ENCODE results near the gene HAUS5. TPM values are rescaled to one million over a fixed set of nuclear protein-coding genes. Genes with fewer than 3 reads are reported as not detected.
A peak's percentile ranks its signal among the peaks of the same experiment; 100 is the strongest.
"Not testable (repeated sequence)": the region's sequence is repeated elsewhere in the genome, so short reads cannot be mapped to it uniquely, and the experiment has no call there.

HAUS5 gene
- total and polyA plus RNA-seq, 10 donors, result 10.3 to 24.4 (median 18.6) TPM

DNA sequence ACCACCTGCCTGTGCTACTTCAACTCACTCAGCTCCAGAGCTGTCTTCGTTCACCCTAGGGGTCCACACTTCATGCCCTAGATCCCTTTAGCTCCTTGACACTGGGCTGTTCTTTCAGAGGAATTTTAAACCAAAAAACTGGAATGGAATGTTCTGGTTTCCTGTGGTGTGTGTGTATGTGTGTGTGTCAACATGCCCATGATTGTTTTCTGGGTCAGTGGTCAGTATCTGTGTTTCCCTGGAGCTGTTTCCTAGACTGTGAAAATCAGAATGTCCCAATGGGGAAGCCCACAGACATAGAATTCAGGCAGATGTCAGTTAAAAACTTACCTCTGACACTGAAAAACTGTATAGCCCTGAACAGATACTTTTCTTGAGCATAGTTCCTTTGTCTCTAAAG lies 25.2 kb upstream of the HAUS5 start:
- H3K4me3 ChIP-seq, result no peak overlapping the region
- H3K4me1 ChIP-seq, result peaks cover 0 to 3% (median 0%) of the 10 kb centered on the region in 6 donors
- TF ChIP-seq, protein P1, sequence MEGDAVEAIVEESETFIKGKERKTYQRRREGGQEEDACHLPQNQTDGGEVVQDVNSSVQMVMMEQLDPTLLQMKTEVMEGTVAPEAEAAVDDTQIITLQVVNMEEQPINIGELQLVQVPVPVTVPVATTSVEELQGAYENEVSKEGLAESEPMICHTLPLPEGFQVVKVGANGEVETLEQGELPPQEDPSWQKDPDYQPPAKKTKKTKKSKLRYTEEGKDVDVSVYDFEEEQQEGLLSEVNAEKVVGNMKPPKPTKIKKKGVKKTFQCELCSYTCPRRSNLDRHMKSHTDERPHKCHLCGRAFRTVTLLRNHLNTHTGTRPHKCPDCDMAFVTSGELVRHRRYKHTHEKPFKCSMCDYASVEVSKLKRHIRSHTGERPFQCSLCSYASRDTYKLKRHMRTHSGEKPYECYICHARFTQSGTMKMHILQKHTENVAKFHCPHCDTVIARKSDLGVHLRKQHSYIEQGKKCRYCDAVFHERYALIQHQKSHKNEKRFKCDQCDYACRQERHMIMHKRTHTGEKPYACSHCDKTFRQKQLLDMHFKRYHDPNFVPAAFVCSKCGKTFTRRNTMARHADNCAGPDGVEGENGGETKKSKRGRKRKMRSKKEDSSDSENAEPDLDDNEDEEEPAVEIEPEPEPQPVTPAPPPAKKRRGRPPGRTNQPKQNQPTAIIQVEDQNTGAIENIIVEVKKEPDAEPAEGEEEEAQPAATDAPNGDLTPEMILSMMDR (IDR thresholded peaks at IDR 0.05 in 8 of 11, conservative IDR thresholded peaks at IDR 0.05 in 3 of 11), result no peak
- no peak for TF ChIP-seq POLR2AphosphoS5 (IDR thresholded peaks at IDR 0.05)
- TF ChIP-seq POLR2A (IDR thresholded peaks at IDR 0.05), result no peak
- peaks cover 0 to 54% (median 7%) of the 10 kb centered on the region in 7 donors for H3K27me3 ChIP-seq (replicated peaks in 1 of 7)
- WGBS, 5 donors, result 11 to 70% (median 50%) methylated on average over 1 of the region's 1 CpG
- H3K36me3 ChIP-seq, result no peaks in the 10 kb centered on the region
- no peak overlapping the region for H3K27ac ChIP-seq
- intact Hi-C loops (cut with DNase I; ENCODE audit: low total_unique reads), result no loop called here
- DNase-seq, result no peak
- H3K9me3 ChIP-seq, result peaks cover 0 to 3% (median 0%) of the 10 kb centered on the region in 8 donors

- intact Hi-C loops (cut with DNase I; ENCODE audit: low total_unique reads), result no loop called here
These were observed 21.7 kb upstream of the HAUS5 start for GRCh38 chr19:35590875-35591274.

GRCh38 chr19:35592226-35592625 lies 20.3 kb upstream of the HAUS5 start:
- Histone ChIP-seq H3K4me1 (peaks cover 0 to 4% (median 0%) of the 10 kb centered on the region in 6 donors), H3K27me3 (replicated peaks in 1 of 7) (peaks cover 0 to 32% (median 0%) of the 10 kb centered on the region in 7 donors), H3K4me3 (no peak overlapping the region), H3K9me3 (no peaks in the 10 kb centered on the region), H3K36me3 (no peaks in the 10 kb centered on the region), H3K27ac (no peak overlapping the region)
- TF ChIP-seq, protein P1 (IDR thresholded peaks at IDR 0.05 in 8 of 11, conservative IDR thresholded peaks at IDR 0.05 in 3 of 11), result peak in 8 of 11 experiments; percentile 25 to 51 (median 40)
- TF ChIP-seq POLR2AphosphoS5 (IDR thresholded peaks at IDR 0.05) (no peak), POLR2A (IDR thresholded peaks at IDR 0.05) (no peak)
- 25 to 32% (median 28%) methylated on average over 8 of the region's 8 CpGs for whole genome bisulfite sequencing, 5 donors
- no peak for DNase-seq
- intact Hi-C loops (cut with DNase I; ENCODE audit: low total_unique reads), result no loop called here

More at GRCh38 chr19:35590875-35591274, 21.7 kb upstream of the HAUS5 start:
- 75 to 90% (median 84%) methylated on average over 3 of the region's 3 CpGs for WGBS, 5 donors
- TF ChIP-seq, protein P1 (IDR thresholded peaks at IDR 0.05 in 8 of 11, conservative IDR thresholded peaks at IDR 0.05 in 3 of 11), result no peak
- H3K27ac ChIP-seq, result no peak overlapping the region
- peaks cover 0 to 43% (median 4%) of the 10 kb centered on the region in 7 donors for H3K27me3 ChIP-seq (replicated peaks in 1 of 7)
- H3K4me1 ChIP-seq, result peaks cover 0 to 4% (median 0%) of the 10 kb centered on the region in 6 donors
- H3K4me3 ChIP-seq, result no peak overlapping the region
- peaks cover 0 to 2% (median 0%) of the 10 kb centered on the region in 8 donors for H3K9me3 ChIP-seq
- no peak for DNase-seq
- H3K36me3 ChIP-seq, result no peaks in the 10 kb centered on the region

- H3K36me3 ChIP-seq; DNase-seq; H3K9me3 ChIP-seq; H3K4me1 ChIP-seq; intact Hi-C loops (cut with DNase I; ENCODE audit: low total_unique reads); H3K27ac ChIP-seq; H3K4me3 ChIP-seq: not testable (repeated sequence)
- 70 to 87% (median 77%) methylated on average over 3 of the region's 3 CpGs for WGBS, 5 donors
- peaks cover 0 to 35% (median 0%) of the 10 kb centered on the region in 7 donors for H3K27me3 ChIP-seq (replicated peaks in 1 of 7)
These were observed 17.5 kb upstream of the HAUS5 start for GRCh38 chr19:35595026-35595425.

DNA sequence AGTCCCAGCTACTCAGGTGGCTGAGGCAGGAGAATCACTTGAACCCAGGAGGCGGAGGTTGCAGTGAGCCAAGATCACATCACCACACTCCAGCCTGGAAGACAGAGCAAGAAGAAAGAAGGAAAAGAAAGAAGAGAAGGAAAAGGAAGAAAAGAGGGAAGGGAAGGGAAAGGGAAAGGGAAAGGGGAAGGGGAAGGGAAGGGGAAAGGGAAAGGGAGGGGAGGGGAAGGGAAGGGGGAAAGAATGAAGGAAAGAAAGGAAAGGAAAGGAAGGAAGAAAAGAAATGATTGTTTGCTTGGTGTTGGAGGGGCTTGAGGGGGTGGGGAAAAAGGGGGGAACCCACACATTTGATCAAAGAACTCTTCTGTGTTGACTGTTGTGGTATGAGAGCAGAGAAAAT lies 16.6 kb upstream of the HAUS5 start:
- no peaks in the 10 kb centered on the region for H3K36me3 ChIP-seq
- DNase-seq, result no peak
- H3K4me3 ChIP-seq, result no peak overlapping the region
- WGBS, 5 donors, result 92 to 100% (median 95%) methylated on average over 1 of the region's 1 CpG
- peaks cover 0 to 4% (median 0%) of the 10 kb centered on the region in 6 donors for H3K4me1 ChIP-seq
- intact Hi-C loops (cut with DNase I; ENCODE audit: low total_unique reads), result no loop called here
- peaks cover 0 to 35% (median 0%) of the 10 kb centered on the region in 7 donors for H3K27me3 ChIP-seq (replicated peaks in 1 of 7)
- no peaks in the 10 kb centered on the region for H3K9me3 ChIP-seq
- H3K27ac ChIP-seq, result no peak overlapping the region
- TF ChIP-seq POLR2AphosphoS5 (IDR thresholded peaks at IDR 0.05) (no peak), POLR2A (IDR thresholded peaks at IDR 0.05) (no peak)
- TF ChIP-seq, protein P1 (IDR thresholded peaks at IDR 0.05 in 8 of 11, conservative IDR thresholded peaks at IDR 0.05 in 3 of 11), result no peak
